GM19397 (cell line): ENCODE measurements around the gene TMTC1.
A peak's percentile ranks its signal among the peaks of the same experiment; 100 is the strongest.

Experiments
- ATAC-seq: cut with Tn5 transposase; IDR thresholded peaks from one replicate; pipeline ENCODE4 v1.9.1; 2021; ENCODE audit warnings: mild to moderate bottlenecking, moderate library complexity; ENCODE audit not compliant: unreplicated experiment

TMTC1 gene

GRCh38 chr12:29781188-29781587 is 2.6 kb downstream of the TMTC1 start:
- ATAC-seq = no peak

- ATAC-seq = no peak
Measured at GRCh38 chr12:29780084-29780483, 3.7 kb downstream of the TMTC1 start.

GRCh38 chr12:29778531-29778930 is 5.2 kb downstream of the TMTC1 start:
- no peak for ATAC-seq

- ATAC-seq = no peak
Measured at GRCh38 chr12:29773076-29773475, 10.7 kb downstream of the TMTC1 start.

GRCh38 chr12:29771786-29772185 is 12.0 kb downstream of the TMTC1 start:
- ATAC-seq = no peak

- no peak for ATAC-seq
Measured at GRCh38 chr12:29771165-29771564, 12.6 kb downstream of the TMTC1 start.

- no peak for ATAC-seq
Measured at GRCh38 chr12:29769162-29769858, 14.4 kb downstream of the TMTC1 start.

GRCh38 chr12:29768372-29768771 is 15.4 kb downstream of the TMTC1 start:
- no peak for ATAC-seq

GRCh38 chr12:29763301-29763683 is 20.4 kb downstream of the TMTC1 start:
- ATAC-seq = no peak

GRCh38 chr12:29762637-29763300 is 21.0 kb downstream of the TMTC1 start:
- no peak for ATAC-seq

- no peak for ATAC-seq
Measured at GRCh38 chr12:29759950-29760349, 23.8 kb downstream of the TMTC1 start.

GRCh38 chr12:29756741-29757390 is 26.9 kb downstream of the TMTC1 start:
- no peak for ATAC-seq

GRCh38 chr12:29754235-29755189 is 29.2 kb downstream of the TMTC1 start:
- no peak for ATAC-seq

- no peak for ATAC-seq
Measured at GRCh38 chr12:29752121-29752520, 31.6 kb downstream of the TMTC1 start.

- ATAC-seq = no peak
Measured at GRCh38 chr12:29751676-29752075, 32.1 kb downstream of the TMTC1 start.

- ATAC-seq = no peak
Measured at GRCh38 chr12:29750928-29751220, 32.9 kb downstream of the TMTC1 start.

GRCh38 chr12:29750131-29750927 is 33.4 kb downstream of the TMTC1 start:
- peak; percentile 86 for ATAC-seq

- no peak for ATAC-seq
Measured at GRCh38 chr12:29744365-29744764, 39.4 kb downstream of the TMTC1 start.

GRCh38 chr12:29743801-29744200 is 39.9 kb downstream of the TMTC1 start:
- ATAC-seq = no peak

- ATAC-seq = no peak
Measured at GRCh38 chr12:29743077-29743476, 40.7 kb downstream of the TMTC1 start.
